Smooth muscle cell (in vitro differentiated cells): ENCODE data around the gene SEC14L3. TPM values are rescaled to one million over a fixed set of nuclear protein-coding genes. Genes with fewer than 3 reads are reported as not detected.

Experiments
- DNase-seq: peaks from one replicate; lab custom pipeline; 2025; ENCODE audit not compliant: unreplicated experiment; lab: John Stamatoyannopoulos, UW
- H2AFZ ChIP-seq: fragments of 200-600 bp; sonication (generic); 2 replicates; pipeline ENCODE4 v1.6.0; 2016; ENCODE audit warnings: antibody characterized with exemption, low read depth, mild to moderate bottlenecking
- H3F3A ChIP-seq: fragments of 200-600 bp; sonication (generic); 2 replicates; pipeline ENCODE4 v1.6.0; 2017; ENCODE audit warnings: antibody characterized with exemption, low read depth
- H3K27ac ChIP-seq: fragments of 200-600 bp; sonication (generic); 2 replicates; pipeline ENCODE4 v1.5.1; 2016; ENCODE audit warnings: low read depth, mild to moderate bottlenecking
- H3K27me3 ChIP-seq: fragments of 200-600 bp; sonication (generic); 2 replicates; pipeline ENCODE4 v1.6.1; 2016; ENCODE audit warnings: low read depth, mild to moderate bottlenecking
- H3K36me3 ChIP-seq: fragments of 200-600 bp; sonication (generic); 2 replicates; pipeline ENCODE4 v1.5.1; 2016; ENCODE audit warnings: low read depth
- H3K4me1 ChIP-seq: fragments of 200-600 bp; sonication (generic); 2 replicates; pipeline ENCODE4 v1.5.1; 2016; ENCODE audit warnings: low read depth
- H3K4me2 ChIP-seq: fragments of 200-600 bp; sonication (generic); 2 replicates; pipeline ENCODE4 v1.6.0; 2016; ENCODE audit warnings: mild to moderate bottlenecking
- H3K4me3 ChIP-seq: fragments of 200-600 bp; sonication (generic); 2 replicates; pipeline ENCODE4 v1.5.1; 2016; ENCODE audit warnings: mild to moderate bottlenecking
- H3K79me2 ChIP-seq: fragments of 200-600 bp; sonication (generic); 2 replicates; pipeline ENCODE4 v1.6.0; 2016; ENCODE audit warnings: low read depth, mild to moderate bottlenecking
- H3K9ac ChIP-seq: fragments of 200-600 bp; sonication (generic); 2 replicates; pipeline ENCODE4 v1.6.0; 2016; ENCODE audit warnings: low read depth
- H3K9me3 ChIP-seq: fragments of 200-600 bp; sonication (generic); replicated peaks from 2 replicates; pipeline ENCODE4 v1.5.1; 2016; ENCODE audit warnings: low read depth
- H4K20me1 ChIP-seq: fragments of 200-600 bp; sonication (generic); 2 replicates; pipeline ENCODE4 v1.6.0; 2016; ENCODE audit warnings: low read depth
- CTCF ChIP-seq: fragments of 200-600 bp; sonication (generic); IDR thresholded peaks from 2 replicates; pipeline ENCODE4 v1.5.1; 2017; ENCODE audit warnings: borderline replicate concordance, mild to moderate bottlenecking, antibody characterized with exemption; ENCODE audit not compliant: insufficient read depth, poor library complexity, severe bottlenecking
- WGBS: methylation state at CpG from one replicate; pipeline ENCODE4 v1.1.7; 2016; ENCODE audit warnings: low lambda C conversion rate; 5-methylcytosine and 5-hydroxymethylcytosine counted together
- polyA plus RNA-seq: library from polyadenylated mRNA; unstranded; fragments of >200 nt; fragmentation: Nextera tagmentation; extraction: Ambion mirVana; gene quantifications from 2 replicates; pipeline ENCODE4 v1.2.1, GENCODE V29; 2016
- total RNA-seq: library from RNA; depleted of rRNA; stranded (reverse); fragments of >200 nt; gene quantifications from 2 replicates; pipeline ENCODE4 v1.2.3, GENCODE V29; 2014

SEC14L3 gene
- total and polyA plus RNA-seq, 2 experiments from 2014 or later, result not detected

- H3K79me2 ChIP-seq, result no peaks in the 10 kb centered on the region
- TF ChIP-seq CTCF, result no peak
- H4K20me1 ChIP-seq, result no peaks in the 10 kb centered on the region
- H3K4me1 ChIP-seq, result no peaks in the 10 kb centered on the region
- no peaks in the 10 kb centered on the region for H3K36me3 ChIP-seq
- no peak overlapping the region for H3K4me2 ChIP-seq
- WGBS, result 87% methylated on average over 4 of the region's 4 CpGs
- H3F3A ChIP-seq, result no peaks in the 10 kb centered on the region
- no peak overlapping the region for H2AFZ ChIP-seq
- no peak overlapping the region for H3K9ac ChIP-seq
- H3K4me3 ChIP-seq, result no peak overlapping the region
- no peak overlapping the region for H3K27ac ChIP-seq
- DNase-seq, result no peak
- no peaks in the 10 kb centered on the region for H3K27me3 ChIP-seq
- H3K9me3 ChIP-seq, result no peaks in the 10 kb centered on the region
Measured at GRCh38 chr22:30439226-30439625, 32.6 kb downstream of the SEC14L3 start.

DNA sequence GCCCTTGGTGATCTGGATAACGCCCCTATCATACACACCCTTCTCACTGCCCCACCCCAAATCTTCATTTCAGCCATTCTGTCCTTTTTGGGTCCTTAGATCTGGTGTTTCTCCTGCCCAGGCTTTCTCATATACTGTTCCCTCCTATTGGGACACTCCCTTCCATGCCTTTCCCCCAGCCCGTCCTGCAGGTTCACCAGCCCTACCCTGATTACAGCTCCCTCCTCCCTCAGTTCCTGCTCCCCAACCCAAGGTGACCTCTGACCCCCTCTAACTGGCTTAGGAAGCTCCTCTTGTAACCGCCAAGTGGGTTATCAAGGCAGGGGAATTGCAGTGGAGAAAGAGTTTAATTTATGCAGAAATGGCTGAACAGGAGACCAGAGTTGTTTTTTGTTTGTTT, 33.3 kb downstream of the SEC14L3 start:
- H3K9ac ChIP-seq, result no peak overlapping the region
- no peak overlapping the region for H3K27ac ChIP-seq
- H2AFZ ChIP-seq, result no peak overlapping the region
- no peak for TF ChIP-seq CTCF
- H3F3A ChIP-seq, result no peaks in the 10 kb centered on the region
- H3K4me1 ChIP-seq, result no peaks in the 10 kb centered on the region
- 83% methylated on average over 3 of the region's 3 CpGs for WGBS
- H3K36me3 ChIP-seq, result no peaks in the 10 kb centered on the region
- no peaks in the 10 kb centered on the region for H3K79me2 ChIP-seq
- no peak for DNase-seq
- H3K4me2 ChIP-seq, result no peak overlapping the region
- H3K4me3 ChIP-seq, result no peak overlapping the region
- H4K20me1 ChIP-seq, result no peaks in the 10 kb centered on the region
- H3K9me3 ChIP-seq, result no peaks in the 10 kb centered on the region
- H3K27me3 ChIP-seq, result no peaks in the 10 kb centered on the region

DNA sequence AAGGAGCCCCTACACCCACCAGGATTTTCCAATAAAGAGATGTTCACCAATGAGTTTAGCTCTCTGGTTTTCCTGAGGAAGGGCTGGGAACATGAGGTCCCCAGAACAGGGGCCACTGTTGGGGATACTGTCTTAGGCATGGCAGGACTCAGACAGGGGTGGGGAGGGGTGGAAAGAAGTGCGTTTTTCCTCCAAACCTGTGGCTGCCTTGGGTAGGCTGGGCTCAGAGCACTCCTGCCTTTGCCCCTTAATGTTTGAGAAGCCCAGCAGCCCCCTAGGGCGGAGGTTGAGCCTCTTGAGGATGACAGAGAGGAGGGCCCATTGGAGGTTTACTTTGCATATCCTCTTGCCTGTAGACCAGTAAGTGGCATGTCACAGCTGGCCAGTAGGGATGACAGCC, 35.6 kb downstream of the SEC14L3 start:
- WGBS, result 100% methylated on average over 2 of the region's 2 CpGs

More for the DNA sequence above, 35.6 kb downstream of the SEC14L3 start:
- Histone ChIP-seq H3K4me2 (no peak overlapping the region), H3K79me2 (no peaks in the 10 kb centered on the region), H3F3A (no peaks in the 10 kb centered on the region), H3K4me3 (no peak overlapping the region), H3K27ac (no peak overlapping the region), H3K27me3 (no peaks in the 10 kb centered on the region), H4K20me1 (no peaks in the 10 kb centered on the region), H3K36me3 (no peaks in the 10 kb centered on the region), H3K9ac (no peak overlapping the region), H3K9me3 (no peaks in the 10 kb centered on the region), H2AFZ (no peak overlapping the region), H3K4me1 (no peaks in the 10 kb centered on the region)
- DNase-seq, result no peak
- no peak for TF ChIP-seq CTCF
